Measurements from ENCODE around the gene ELOF1. TPM values are rescaled to one million over a fixed set of nuclear protein-coding genes. Genes with fewer than 3 reads are reported as not detected.

Gene ELOF1
- polyA plus RNA-seq, 1 of the 3 experiments (the other 2 are of a cell fraction), result 157 TPM

GRCh38 chr19:11563532-11563931 is 4.5 kb upstream of the ELOF1 start:
- 94% methylated on average over 8 of the region's 8 CpGs for WGBS (ENCODE audit: low lambda C conversion rate)
- CTCF ChIA-PET, result interaction anchor here (1.2 kb wide), 2 partner anchors 23 to 25 kb away, joined by 3 read pairs; no protein-coding TSS in a partner anchor
- TF ChIP-seq MAX (IDR thresholded peaks at IDR 0.05; ENCODE audit: low read depth) (no peak), TCF12 (IDR thresholded peaks at IDR 0.05) (no peak), FOSL2 (IDR thresholded peaks at IDR 0.05; ENCODE audit: borderline replicate concordance, low read depth) (no peak), REST (IDR thresholded peaks at IDR 0.05; ENCODE audit: low read depth, low read length) (no peak), RFX5 (IDR thresholded peaks at IDR 0.05; ENCODE audit: low read length) (no peak), CHD2 (IDR thresholded peaks at IDR 0.05; ENCODE audit: low read length, partially characterized antibody) (no peak), MXI1 (IDR thresholded peaks at IDR 0.05; ENCODE audit: low read depth, low read length) (no peak), EP300 (IDR thresholded peaks at IDR 0.05; ENCODE audit: borderline replicate concordance in 1 of 2, low read depth in 1 of 2, low read length in 1 of 2) (no peak), TAF1 (IDR thresholded peaks at IDR 0.05; ENCODE audit: borderline replicate concordance, low read depth, low read length) (no peak), YY1 (IDR thresholded peaks at IDR 0.05; ENCODE audit: low read depth) (no peak), USF1 (IDR thresholded peaks at IDR 0.05; ENCODE audit: borderline replicate concordance, low read depth) (no peak), PBX3 (IDR thresholded peaks at IDR 0.05) (no peak), IRF3 (IDR thresholded peaks at IDR 0.05; ENCODE audit: low read depth, low read length) (no peak), EZH2phosphoT487 (IDR thresholded peaks at IDR 0.05; ENCODE audit: borderline replicate concordance, low read depth) (no peak), FOXM1 (IDR thresholded peaks at IDR 0.05; ENCODE audit: low read depth) (no peak), FOXJ3 (CRISPR knock-in tag; IDR thresholded peaks at IDR 0.05) (no peak)
- TF ChIP-seq, protein P1, sequence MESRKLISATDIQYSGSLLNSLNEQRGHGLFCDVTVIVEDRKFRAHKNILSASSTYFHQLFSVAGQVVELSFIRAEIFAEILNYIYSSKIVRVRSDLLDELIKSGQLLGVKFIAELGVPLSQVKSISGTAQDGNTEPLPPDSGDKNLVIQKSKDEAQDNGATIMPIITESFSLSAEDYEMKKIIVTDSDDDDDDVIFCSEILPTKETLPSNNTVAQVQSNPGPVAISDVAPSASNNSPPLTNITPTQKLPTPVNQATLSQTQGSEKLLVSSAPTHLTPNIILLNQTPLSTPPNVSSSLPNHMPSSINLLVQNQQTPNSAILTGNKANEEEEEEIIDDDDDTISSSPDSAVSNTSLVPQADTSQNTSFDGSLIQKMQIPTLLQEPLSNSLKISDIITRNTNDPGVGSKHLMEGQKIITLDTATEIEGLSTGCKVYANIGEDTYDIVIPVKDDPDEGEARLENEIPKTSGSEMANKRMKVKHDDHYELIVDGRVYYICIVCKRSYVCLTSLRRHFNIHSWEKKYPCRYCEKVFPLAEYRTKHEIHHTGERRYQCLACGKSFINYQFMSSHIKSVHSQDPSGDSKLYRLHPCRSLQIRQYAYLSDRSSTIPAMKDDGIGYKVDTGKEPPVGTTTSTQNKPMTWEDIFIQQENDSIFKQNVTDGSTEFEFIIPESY (IDR thresholded peaks at IDR 0.05; ENCODE audit: borderline replicate concordance, low read depth), result no peak
- Histone ChIP-seq H3K27ac (ENCODE audit: low read depth in 2 of 2, low read length in 1 of 2) (no peak overlapping the region), H3K4me1 (ENCODE audit: control insufficient read depth in 1 of 2, insufficient read depth in 2 of 2, low read depth in 1 of 2, low read length in 1 of 2) (no peaks in the 10 kb centered on the region; a peak in 1 of 4 replicates), H3K4me3 (ENCODE audit: low read depth in 2 of 2, low read length in 1 of 2) (no peak overlapping the region), H3F3A (replicated peaks; ENCODE audit: insufficient read depth) (peaks cover 2% of the 10 kb centered on the region), H4K20me1 (ENCODE audit: insufficient read depth) (no peaks in the 10 kb centered on the region), H3K27me3 (ENCODE audit: insufficient read depth) (no peaks in the 10 kb centered on the region), H3K4me2 (no peak overlapping the region), H3K36me3 (replicated peaks in 1 of 2; ENCODE audit: control insufficient read depth in 1 of 2, insufficient read depth in 2 of 2, low read length in 1 of 2) (no peaks in the 10 kb centered on the region), H2AFZ (ENCODE audit: low read depth) (no peak overlapping the region), H3K9me2 (no peaks in the 10 kb centered on the region), H3K9me3 (no peaks in the 10 kb centered on the region), H3K9ac (no peak overlapping the region), H3K79me2 (ENCODE audit: insufficient read depth) (peaks cover 5% of the 10 kb centered on the region)
- POLR2A ChIA-PET, result no interaction called here
- DNase-seq, result no peak

Data from SK-N-SH (cell line).